Stimulated activated CD4-positive, alpha-beta T cell treated with anti-CD3 and anti-CD28 coated beads, Interleukin-1b, Interleukin-23, amount 100 ng/mL, for 48 hours (primary cell): ENCODE measurements around the gene FUT9.

Experiments
- DNase-seq: peaks from one replicate; pipeline ENCODE4 v3.0.0-alpha.2; 2020

Gene FUT9

GRCh38 chr6:96015518-96016333, at the start of gene FUT9:
TSS of gene FUT9 (plus strand) at chr6:96015974. CDS start at chr6:96203156, 187,182 bp downstream.
- no peak for DNase-seq

- no peak for DNase-seq
Measured at GRCh38 chr6:95967594-95967993, 48.2 kb upstream of the FUT9 start.

- DNase-seq: no peak
Measured at GRCh38 chr6:95973976-95974375, 41.8 kb upstream of the FUT9 start.

DNA sequence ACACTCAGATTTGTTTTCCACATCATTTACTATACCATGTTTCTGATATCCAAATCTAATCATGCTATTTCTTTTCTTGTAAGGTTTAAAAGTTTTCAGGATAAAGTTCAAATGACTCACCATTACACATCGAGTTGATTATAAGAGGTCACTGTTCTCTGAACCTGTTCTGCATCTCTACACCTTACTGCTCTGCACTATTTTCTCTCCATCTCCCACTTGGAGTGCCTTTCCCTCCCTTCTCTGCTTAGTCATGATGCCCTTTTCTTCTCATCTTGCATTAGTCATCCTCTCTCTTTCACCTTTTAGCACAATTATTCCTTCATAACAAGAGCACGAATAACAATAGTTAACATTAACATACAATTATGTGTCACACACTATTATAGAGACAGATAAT, 37.5 kb upstream of the FUT9 start:
- no peak for DNase-seq

DNA sequence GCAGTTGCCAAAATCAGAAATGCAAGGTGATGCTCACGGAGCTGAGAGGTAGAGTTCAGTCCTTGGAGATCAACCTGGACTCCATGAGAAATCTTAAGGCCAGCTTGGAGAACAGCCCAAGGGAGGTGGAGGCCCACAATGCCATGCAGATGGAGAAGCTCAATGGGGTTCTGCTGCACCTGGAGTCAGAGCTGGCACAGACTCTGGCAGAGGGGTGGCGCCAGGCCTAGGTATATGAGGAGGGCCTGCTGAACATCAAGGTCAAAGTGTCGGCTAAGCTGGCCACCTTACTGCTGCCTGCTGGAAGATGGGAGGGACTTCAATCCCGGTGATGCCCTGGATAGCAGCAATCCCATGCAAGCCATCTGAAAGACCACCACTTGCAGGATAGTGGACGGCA, 23.9 kb upstream of the FUT9 start:
- no peak for DNase-seq

- DNase-seq: no peak
Measured at GRCh38 chr6:95994151-95994550, 21.6 kb upstream of the FUT9 start.

- no peak for DNase-seq
Measured at GRCh38 chr6:95998133-95998532, 17.6 kb upstream of the FUT9 start.

DNA sequence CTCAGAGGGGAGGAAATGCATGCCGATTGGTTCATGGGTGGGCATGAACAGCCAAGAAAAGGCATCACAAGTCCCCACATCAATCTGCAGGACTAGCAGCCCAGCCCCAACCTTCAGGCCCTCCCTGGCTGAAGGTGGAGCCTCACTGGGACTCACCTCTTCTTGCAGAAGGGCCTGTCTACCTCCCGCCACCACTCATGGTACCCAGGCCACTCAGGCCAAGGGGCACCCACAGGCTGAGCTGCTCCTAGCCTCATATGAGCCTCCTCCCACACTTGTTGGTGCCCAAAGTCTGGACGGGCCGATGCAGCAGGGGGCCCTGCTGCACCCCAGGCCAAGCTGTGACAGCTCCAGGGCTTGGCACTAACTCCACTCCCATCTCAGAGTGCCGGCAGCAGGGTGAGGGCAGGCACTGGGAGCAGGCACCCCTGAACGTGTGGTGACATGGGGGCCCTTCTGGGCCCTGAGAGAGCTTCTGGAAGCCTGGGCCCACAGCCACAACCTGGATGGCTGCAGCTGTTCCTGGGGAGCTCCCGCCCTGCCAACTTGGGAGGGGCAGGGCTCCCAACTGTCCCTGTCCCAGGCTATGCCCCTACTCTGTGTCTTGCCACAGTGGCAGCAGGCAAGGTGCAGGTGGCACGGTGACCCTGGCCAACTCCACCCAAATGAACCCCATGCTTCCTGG, 13.7 kb upstream of the FUT9 start:
- no peak for DNase-seq

DNA sequence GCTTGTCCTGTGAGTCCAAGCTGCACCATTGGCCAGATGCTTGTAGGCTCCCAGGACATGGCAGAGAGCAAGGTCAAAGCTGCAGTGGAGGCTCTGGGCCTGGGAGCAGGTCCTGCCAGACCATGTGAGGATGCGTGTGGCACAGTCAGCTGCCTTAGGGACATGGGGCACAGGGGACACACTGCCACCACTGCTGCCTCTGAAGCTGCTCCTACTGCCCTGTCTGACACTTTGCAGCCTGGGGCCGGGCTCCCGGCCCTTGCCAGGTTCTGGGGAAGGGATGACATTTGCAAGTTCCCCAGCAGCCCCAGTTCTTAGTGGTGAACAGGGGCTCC, 13.2 kb upstream of the FUT9 start:
- DNase-seq: no peak

GRCh38 chr6:96002912-96003311, 12.9 kb upstream of the FUT9 start:
- no peak for DNase-seq

DNA sequence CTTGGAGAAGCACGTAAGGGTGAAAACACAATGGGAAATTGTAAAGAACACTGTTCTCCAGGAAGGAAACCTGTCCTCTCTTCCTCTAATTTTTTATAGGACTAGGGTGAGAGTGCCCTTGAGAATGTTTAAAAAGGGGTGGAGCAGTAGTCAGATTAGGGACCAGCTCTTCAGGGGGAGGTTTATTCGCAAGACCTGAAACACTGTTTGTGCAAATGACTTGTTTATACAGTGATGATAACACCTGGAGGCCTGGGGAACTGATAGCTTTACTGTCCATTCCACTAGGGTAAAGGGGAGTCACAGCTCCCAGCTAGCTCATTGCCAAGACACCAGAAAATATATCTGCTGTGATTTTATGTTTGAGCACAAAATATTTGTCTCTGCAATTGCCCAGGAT, 8.1 kb upstream of the FUT9 start:
- DNase-seq: no peak

DNA sequence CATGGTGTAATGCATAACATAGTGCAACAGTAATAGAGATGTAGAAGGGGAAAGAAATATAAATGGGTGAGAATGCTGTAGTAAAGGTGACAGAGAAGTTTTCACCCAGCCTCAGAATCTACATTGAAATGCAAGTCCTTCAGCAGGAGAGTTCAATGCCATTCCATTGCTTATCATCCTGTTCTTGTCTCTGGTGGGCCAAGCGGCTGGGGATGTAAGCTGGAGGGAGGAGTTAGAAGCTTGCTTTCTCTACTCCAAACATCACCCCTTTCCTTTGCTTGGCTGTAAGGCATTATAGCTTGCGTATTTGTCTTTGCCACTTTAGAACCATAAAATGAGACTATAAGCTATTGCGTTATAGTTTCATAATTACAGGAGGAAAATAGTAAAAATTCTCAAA, 2.2 kb upstream of the FUT9 start:
- no peak for DNase-seq

DNA sequence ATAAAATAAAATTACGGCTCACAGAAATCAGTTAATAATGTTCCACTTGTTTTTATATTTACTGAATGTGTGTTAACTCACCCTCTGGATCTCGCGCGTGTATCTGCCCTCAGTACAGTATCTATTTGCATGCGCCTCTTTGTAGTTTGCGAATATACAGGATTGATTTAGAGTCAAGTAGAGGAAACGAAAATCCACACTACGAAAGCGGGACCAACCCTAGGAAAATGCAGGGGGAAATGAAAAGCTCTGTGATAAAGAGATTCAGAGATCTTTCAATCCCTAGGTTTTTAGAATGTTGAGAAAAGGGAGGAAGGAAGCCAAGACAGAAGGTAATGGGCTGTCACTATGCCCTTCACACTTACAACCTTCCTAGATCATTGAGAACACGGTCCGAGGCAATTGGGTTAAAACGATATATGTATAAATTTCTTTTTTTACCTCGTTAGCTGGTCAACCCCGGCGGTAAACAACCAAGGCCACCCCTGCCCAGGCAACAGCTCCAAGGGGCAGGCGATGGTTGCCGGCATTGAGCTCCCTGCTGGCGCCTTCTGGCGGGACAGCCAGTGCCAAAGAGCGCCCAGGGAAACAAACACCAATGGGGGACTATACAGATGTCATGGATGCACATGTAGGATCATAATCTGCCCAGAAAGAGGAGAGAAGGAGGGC, 792 bp upstream of the FUT9 start:
- DNase-seq: no peak

- no peak for DNase-seq
Measured at GRCh38 chr6:96016334-96017069, 728 bp downstream of the FUT9 start.

DNA sequence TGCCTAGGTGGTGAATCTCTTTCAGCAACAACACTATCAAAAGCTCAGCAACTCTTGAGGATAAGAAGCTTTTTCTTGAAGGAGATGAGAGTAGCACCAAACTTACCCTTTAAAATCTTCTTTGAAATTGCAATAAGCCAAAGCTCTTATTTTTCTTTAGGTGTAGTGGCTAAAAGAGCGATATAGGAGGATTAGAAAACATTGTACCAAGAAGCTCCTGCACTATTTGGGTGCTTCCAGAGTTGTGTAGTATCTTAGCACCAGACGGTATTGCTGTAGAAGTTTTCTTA, 1.2 kb downstream of the FUT9 start:
- no peak for DNase-seq

- no peak for DNase-seq
Measured at GRCh38 chr6:96022225-96022624, 6.5 kb downstream of the FUT9 start.

GRCh38 chr6:96032661-96033060, 16.9 kb downstream of the FUT9 start:
- no peak for DNase-seq

DNA sequence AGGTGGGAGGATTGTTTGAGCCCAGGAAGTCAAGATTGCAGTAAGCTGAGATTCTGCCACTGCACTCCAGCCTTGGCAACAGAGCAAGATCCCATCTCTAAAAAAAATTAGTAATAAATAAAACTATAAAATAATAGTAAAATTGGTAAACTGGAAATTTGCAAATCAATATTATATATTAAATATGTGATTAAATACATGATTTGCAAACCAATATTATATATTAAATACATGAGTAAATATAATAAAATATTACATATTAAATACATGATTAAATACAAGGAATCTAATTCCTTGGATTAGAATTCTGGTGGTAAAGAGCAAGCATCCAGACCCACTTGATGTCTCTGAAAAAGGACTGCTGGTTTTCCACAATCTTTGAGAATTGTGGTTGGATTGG, 35.8 kb downstream of the FUT9 start:
- no peak for DNase-seq

- DNase-seq: no peak
Measured at GRCh38 chr6:96058082-96058481, 42.3 kb downstream of the FUT9 start.

GRCh38 chr6:96059586-96059985, 43.8 kb downstream of the FUT9 start:
- DNase-seq: no peak

GRCh38 chr6:96060249-96060648, 44.5 kb downstream of the FUT9 start:
- no peak for DNase-seq

DNA sequence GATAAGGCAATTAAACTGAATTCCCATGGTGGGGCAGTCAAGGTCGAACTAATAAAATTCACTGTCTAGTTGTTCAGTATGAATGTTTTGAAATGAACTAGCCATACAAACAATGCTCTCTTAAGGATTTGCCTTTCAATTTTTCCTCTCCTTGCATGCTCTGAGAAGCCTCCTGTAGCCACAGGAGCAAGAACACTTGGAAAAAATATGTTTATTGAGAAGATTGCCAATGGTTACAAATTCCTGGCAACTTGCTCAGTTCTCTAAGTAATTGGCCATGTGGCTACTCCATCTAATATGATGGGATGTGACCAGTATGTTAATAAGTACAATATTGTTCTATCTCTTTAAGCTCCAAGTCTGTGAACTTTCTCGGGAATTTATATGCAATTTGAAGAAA, 49.4 kb downstream of the FUT9 start:
- no peak for DNase-seq

GRCh38 chr6:96066376-96066775, 50.6 kb downstream of the FUT9 start:
- no peak for DNase-seq

DNA sequence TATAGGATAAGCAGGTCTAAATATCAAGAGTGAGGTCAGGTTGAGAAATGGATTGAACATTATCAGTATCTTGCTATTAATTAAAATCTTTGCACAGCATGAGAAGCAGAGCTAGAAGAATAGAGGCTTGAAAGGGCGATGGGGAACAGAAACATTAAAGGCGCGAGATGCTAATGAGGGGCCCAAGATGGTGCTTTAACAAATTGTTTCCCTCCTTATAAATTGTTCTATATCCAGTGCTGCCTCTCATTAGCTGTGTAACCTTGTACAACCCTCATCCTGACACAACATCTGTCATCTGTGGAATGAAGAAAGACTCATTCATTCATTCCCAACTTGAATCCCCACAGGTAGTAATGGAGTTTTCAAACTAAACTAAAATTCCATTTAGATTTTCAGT, 57.8 kb downstream of the FUT9 start:
- DNase-seq: no peak
